Loucy (cell line): Measurements from ENCODE around the gene MYRIP.

Experiments used
- CTCF ChIP-seq: fragments of 200-600 bp; sonication (generic); conservative IDR thresholded peaks from 2 replicates; pipeline ENCODE4 v1.5.1; 2014; ENCODE audit warnings: mild to moderate bottlenecking, antibody characterized with exemption, low read length
- EZH2phosphoT487 ChIP-seq: fragments of 200-600 bp; IDR thresholded peaks from 2 replicates; pipeline ENCODE4 v1.6.1; 2018; ENCODE audit warnings: antibody characterized with exemption, mild to moderate bottlenecking, moderate library complexity, borderline replicate concordance

- no peak for TF ChIP-seq CTCF
- TF ChIP-seq EZH2phosphoT487 = no peak
Observed at GRCh38 chr3:40255532-40255931, 446.1 kb downstream of the MYRIP start.
